MCF 10A (cell line): ENCODE results near the gene CFH. TPM values are rescaled to one million over a fixed set of nuclear protein-coding genes. Genes with fewer than 3 reads are reported as not detected.

ENCODE experiments used
- BruUV-seq: library from RNA; stranded (reverse); fragments of 400-500 nt; replicated peaks from 2 replicates; lab custom pipeline; 2021; lab: Mats Ljungman, UMichigan
- CTCF ChIA-PET: fragments of 300-600 bp; sonication (Branson Sonifier 250); formaldehyde crosslinking; extraction: SDS; loops from one replicate; lab custom pipeline; 2021; ENCODE audit warnings: antibody characterized with exemption, inconsistent platforms; lab: Yijun Ruan, JAX
- POLR2A ChIA-PET: fragments of 300-600, 350-650 bp; sonication (Branson Sonifier 250); formaldehyde crosslinking; extraction: SDS; loops from one replicate; lab custom pipeline; 2020; ENCODE audit warnings: antibody characterized with exemption, inconsistent platforms; lab: Yijun Ruan, JAX
- DNase-seq: peaks from one replicate; pipeline ENCODE4 v3.0.0-alpha.2; 2018; ENCODE audit not compliant: unreplicated experiment
- H3K27ac Mint-ChIP-seq: one replicate; pipeline ENCODE4 v1.8.0; 2022; ENCODE audit warnings: mild to moderate bottlenecking, low read depth, mixed read lengths; ENCODE audit not compliant: unreplicated experiment
- H3K27me3 Mint-ChIP-seq: one replicate; pipeline ENCODE4 v1.8.0; 2022; ENCODE audit warnings: mixed read lengths; ENCODE audit not compliant: insufficient read depth, unreplicated experiment
- H3K36me3 Mint-ChIP-seq: one replicate; pipeline ENCODE4 v1.8.0; 2022; ENCODE audit warnings: mild to moderate bottlenecking, moderate library complexity, mixed read lengths; ENCODE audit not compliant: insufficient read depth, unreplicated experiment
- H3K4me1 Mint-ChIP-seq: one replicate; pipeline ENCODE4 v1.8.0; 2022; ENCODE audit warnings: mixed read lengths; ENCODE audit not compliant: insufficient read depth, unreplicated experiment
- H3K4me3 Mint-ChIP-seq: one replicate; pipeline ENCODE4 v1.8.0; 2022; ENCODE audit warnings: mild to moderate bottlenecking, moderate library complexity, mixed read lengths; ENCODE audit not compliant: unreplicated experiment
- H3K9me3 Mint-ChIP-seq: one replicate; pipeline ENCODE4 v1.8.0; 2022; ENCODE audit warnings: mixed read lengths; ENCODE audit not compliant: unreplicated experiment
- intact Hi-C: fragments of 100-400 bp; cut with micrococcal nuclease; formaldehyde crosslinking; loops from 2 replicates; pipeline ENCODE4 v1.14.1; 2022
- total RNA-seq: library from RNA; stranded (reverse); gene quantifications from 2 replicates; pipeline ENCODE4 v1.2.3, GENCODE V29; 2022
- TF ChIP-seq, protein P1 (sequence below): fragments of 200-600 bp; IDR thresholded peaks from one replicate; pipeline ENCODE4 v1.8.0; 2022; ENCODE audit warnings: antibody characterized with exemption, mild to moderate bottlenecking; ENCODE audit not compliant: unreplicated experiment

The CFH gene
- total RNA-seq, 1 experiment from 2014 or later: 31.6 TPM

GRCh38 chr1:196608390-196609369 lies 43.2 kb upstream of the CFH start, which contains the start of gene KCNT2:
KCNT2 (minus strand) TSS chr1:196608440; CDS start chr1:196608309, 131 bp downstream.
- peak; percentile 35 for DNase-seq
- Mint-ChIP-seq H3K9me3 (no peaks in the 10 kb centered on the region), H3K27me3 (no peaks in the 10 kb centered on the region), H3K4me1 (no peaks in the 10 kb centered on the region), H3K4me3 (peak within 1 kb of the TSS; percentile 73), H3K27ac (peak within 1 kb of the TSS; percentile 37), H3K36me3 (no peaks in the 10 kb centered on the region)
- intact Hi-C loops: no loop called here
- TF ChIP-seq, protein P1, sequence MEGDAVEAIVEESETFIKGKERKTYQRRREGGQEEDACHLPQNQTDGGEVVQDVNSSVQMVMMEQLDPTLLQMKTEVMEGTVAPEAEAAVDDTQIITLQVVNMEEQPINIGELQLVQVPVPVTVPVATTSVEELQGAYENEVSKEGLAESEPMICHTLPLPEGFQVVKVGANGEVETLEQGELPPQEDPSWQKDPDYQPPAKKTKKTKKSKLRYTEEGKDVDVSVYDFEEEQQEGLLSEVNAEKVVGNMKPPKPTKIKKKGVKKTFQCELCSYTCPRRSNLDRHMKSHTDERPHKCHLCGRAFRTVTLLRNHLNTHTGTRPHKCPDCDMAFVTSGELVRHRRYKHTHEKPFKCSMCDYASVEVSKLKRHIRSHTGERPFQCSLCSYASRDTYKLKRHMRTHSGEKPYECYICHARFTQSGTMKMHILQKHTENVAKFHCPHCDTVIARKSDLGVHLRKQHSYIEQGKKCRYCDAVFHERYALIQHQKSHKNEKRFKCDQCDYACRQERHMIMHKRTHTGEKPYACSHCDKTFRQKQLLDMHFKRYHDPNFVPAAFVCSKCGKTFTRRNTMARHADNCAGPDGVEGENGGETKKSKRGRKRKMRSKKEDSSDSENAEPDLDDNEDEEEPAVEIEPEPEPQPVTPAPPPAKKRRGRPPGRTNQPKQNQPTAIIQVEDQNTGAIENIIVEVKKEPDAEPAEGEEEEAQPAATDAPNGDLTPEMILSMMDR: no peak
- ChIA-PET CTCF (interaction anchor here (1.0 kb wide), 1 partner anchor 32 kb away, joined by 3 read pairs; no protein-coding TSS in a partner anchor), POLR2A (no interaction called here)
- no TSS peak for BruUV-seq

DNA sequence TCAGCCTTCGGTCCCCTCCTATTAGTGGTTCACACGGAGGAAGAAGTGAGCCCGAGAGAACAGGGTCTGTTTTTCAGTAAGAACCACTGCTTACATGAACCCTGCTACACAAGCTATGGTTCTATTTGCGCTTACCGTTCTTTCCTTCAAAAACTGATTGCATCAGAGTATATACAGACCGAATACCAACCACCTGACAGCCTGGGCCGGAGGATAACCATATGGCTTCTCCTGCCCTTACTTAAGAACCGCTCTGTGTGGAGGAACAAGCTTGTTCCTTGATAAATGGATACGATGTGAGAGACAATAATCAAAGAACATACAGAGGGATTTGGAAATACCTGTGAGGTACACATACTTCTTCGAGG lies 42.5 kb upstream of the CFH start:
- TF ChIP-seq, protein P1: no peak
- Mint-ChIP-seq H3K4me1 (no peaks in the 10 kb centered on the region), H3K4me3 (no peak overlapping the region), H3K9me3 (no peaks in the 10 kb centered on the region), H3K27ac (no peak overlapping the region), H3K27me3 (no peaks in the 10 kb centered on the region), H3K36me3 (no peaks in the 10 kb centered on the region)
- no peak for DNase-seq
- intact Hi-C loops: no loop called here
- ChIA-PET CTCF (interaction anchor here (0.6 to 1.0 kb wide), 2 partner anchors 31 to 726 kb away, joined by 3 read pairs; no protein-coding TSS in a partner anchor), POLR2A (no interaction called here)
- no TSS peak for BruUV-seq

DNA sequence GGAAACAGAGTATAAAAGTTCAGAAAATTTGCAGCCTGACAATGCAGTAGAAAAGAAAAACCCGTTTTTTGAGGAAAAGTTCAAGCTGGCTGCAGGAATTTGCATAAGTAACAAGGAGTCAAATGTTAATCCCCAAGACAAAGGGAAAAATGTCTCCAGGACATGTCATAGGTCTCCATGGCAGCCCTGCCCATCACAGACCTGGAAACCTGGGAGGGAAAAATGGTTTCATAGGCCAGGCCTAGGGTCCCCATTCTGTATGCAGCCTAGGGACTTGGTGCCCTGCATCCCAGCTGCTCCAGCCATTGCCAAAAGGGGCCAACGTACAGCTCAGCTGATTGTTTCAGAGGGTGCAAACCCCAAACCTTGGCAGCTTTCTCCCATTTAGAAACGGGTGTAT lies 40.0 kb upstream of the CFH start:
- TF ChIP-seq, protein P1: no peak
- CTCF ChIA-PET: interaction anchor here (0.6 to 0.8 kb wide), 2 partner anchors 11 to 472 kb away, joined by 3 read pairs; no protein-coding TSS in a partner anchor
- Mint-ChIP-seq H3K27me3 (no peaks in the 10 kb centered on the region), H3K4me3 (no peak overlapping the region), H3K9me3 (no peaks in the 10 kb centered on the region), H3K36me3 (no peaks in the 10 kb centered on the region), H3K27ac (no peak overlapping the region), H3K4me1 (no peaks in the 10 kb centered on the region)
- BruUV-seq: no TSS peak
- POLR2A ChIA-PET: interaction anchor here (0.7 kb wide), 1 partner anchor 9 kb away, joined by 3 read pairs; no protein-coding TSS in a partner anchor
- intact Hi-C loops: no loop called here
- DNase-seq: no peak

DNA sequence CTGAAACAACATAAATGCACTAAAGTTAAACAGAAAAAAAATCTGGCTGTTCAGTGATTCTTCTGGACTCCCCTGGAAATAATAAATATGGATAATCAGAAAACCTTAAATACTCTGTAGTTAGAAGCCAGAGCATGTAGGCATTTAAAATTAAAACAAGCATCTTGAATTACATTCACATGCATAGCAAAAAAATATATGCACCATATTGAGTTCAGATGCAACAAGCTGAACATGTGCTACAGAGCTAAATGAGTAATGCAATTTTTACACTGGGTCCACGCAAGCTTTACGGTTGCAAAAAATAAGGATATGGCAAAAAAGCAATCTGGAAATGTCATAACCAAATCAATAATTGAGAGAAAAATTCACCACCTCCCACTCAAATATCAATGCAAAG lies 32.1 kb upstream of the CFH start:
- intact Hi-C loops: no loop called here
- no peak for DNase-seq
- H3K27me3 Mint-ChIP-seq: no peaks in the 10 kb centered on the region
- H3K36me3 Mint-ChIP-seq: no peaks in the 10 kb centered on the region
- H3K4me3 Mint-ChIP-seq: no peak overlapping the region
- TF ChIP-seq, protein P1: no peak
- BruUV-seq: no TSS peak
- no peak overlapping the region for H3K27ac Mint-ChIP-seq
- no peaks in the 10 kb centered on the region for H3K4me1 Mint-ChIP-seq
- CTCF ChIA-PET: interaction anchor here (0.6 to 1.0 kb wide), 3 partner anchors 15 to 583 kb away, joined by 3 to 4 read pairs (median 3); no protein-coding TSS in a partner anchor
- H3K9me3 Mint-ChIP-seq: no peaks in the 10 kb centered on the region
- POLR2A ChIA-PET: interaction anchor here (0.5 to 1.1 kb wide), 3 partner anchors 8 to 20 kb away, joined by 3 read pairs; no protein-coding TSS in a partner anchor
